Caco-2 (cell line): ENCODE measurements around the gene PLXNC1. TPM values are rescaled to one million over a fixed set of nuclear protein-coding genes. Genes with fewer than 3 reads are reported as not detected.

ENCODE experiments used
- BruUV-seq: library from RNA; stranded (reverse); fragments of 400-500 nt; replicated peaks from 2 replicates; lab custom pipeline; 2021; lab: Mats Ljungman, UMichigan
- CTCF ChIA-PET: fragments of 300-600 bp; sonication (Branson Sonifier 250); formaldehyde crosslinking; loops from one replicate; lab custom pipeline; 2022; ENCODE audit warnings: antibody characterized with exemption; lab: Charles Lee
- POLR2A ChIA-PET: fragments of 300-600 bp; sonication (Branson Sonifier 250); formaldehyde crosslinking; loops from one replicate; lab custom pipeline; 2022; ENCODE audit warnings: antibody characterized with exemption; lab: Charles Lee
- DNase-seq, 2 experiments: peaks; one replicate each; pipeline versions ENCODE4 v3.0.0 to v3.0.0-alpha.2; 2020 to 2022
- H3K27me3 ChIP-seq: replicated peaks from 2 replicates; pipeline ENCODE4 v1.6.0; 2011; ENCODE audit warnings: low read length; ENCODE audit not compliant: control insufficient read depth, insufficient read depth
- H3K36me3 ChIP-seq: 2 replicates; pipeline ENCODE4 v1.5.1; 2011; ENCODE audit warnings: low read length; ENCODE audit not compliant: control insufficient read depth, insufficient read depth
- H3K4me1 ChIP-seq: fragments of 250-450 bp; sonication (Bioruptor Pico); 2 replicates; pipeline ENCODE4 v1.5.1; 2020; ENCODE audit warnings: mild to moderate bottlenecking
- H3K4me3 ChIP-seq: 2 replicates; pipeline ENCODE4 v1.5.1; 2011; ENCODE audit warnings: low read depth, mild to moderate bottlenecking, control low read depth, low read length
- H3K9me3 ChIP-seq: fragments of 250-450 bp; sonication (Bioruptor Pico); 2 replicates; pipeline ENCODE4 v1.5.1; 2020; ENCODE audit warnings: mild to moderate bottlenecking, moderate library complexity
- H3K27ac Mint-ChIP-seq: one replicate; pipeline ENCODE4 v1.8.0; 2022; ENCODE audit warnings: mixed read lengths; ENCODE audit not compliant: unreplicated experiment
- H3K27me3 Mint-ChIP-seq: one replicate; pipeline ENCODE4 v1.8.0; 2022; ENCODE audit warnings: mixed read lengths; ENCODE audit not compliant: insufficient read depth, unreplicated experiment
- H3K36me3 Mint-ChIP-seq: one replicate; pipeline ENCODE4 v1.8.0; 2022; ENCODE audit warnings: mild to moderate bottlenecking, mixed read lengths; ENCODE audit not compliant: insufficient read depth, unreplicated experiment
- H3K4me1 Mint-ChIP-seq: one replicate; pipeline ENCODE4 v1.8.0; 2022; ENCODE audit warnings: low read depth, mixed read lengths; ENCODE audit not compliant: unreplicated experiment
- H3K4me3 Mint-ChIP-seq: one replicate; pipeline ENCODE4 v1.8.0; 2022; ENCODE audit warnings: mild to moderate bottlenecking, moderate library complexity, mixed read lengths; ENCODE audit not compliant: unreplicated experiment
- H3K9me3 Mint-ChIP-seq: one replicate; pipeline ENCODE4 v1.8.0; 2022; ENCODE audit warnings: mixed read lengths; ENCODE audit not compliant: unreplicated experiment
- CTCF ChIP-seq, 2 experiments: fragments of 200-600 bp in 1 of 2; IDR thresholded peaks; 1 replicate in 1 of 2; 2 replicates in 1 of 2; pipeline versions ENCODE4 v1.5.1 to v1.8.0; 2011 to 2022; ENCODE audit warnings: antibody characterized with exemption in 1 of 2, control low read depth in 1 of 2, inconsistent platforms in 1 of 2, low read depth in 1 of 2, low read length in 1 of 2, mild to moderate bottlenecking in 1 of 2, moderate library complexity in 1 of 2; ENCODE audit not compliant: insufficient read depth in 1 of 2, severe bottlenecking in 1 of 2, unreplicated experiment in 1 of 2
- intact Hi-C: fragments of 100-400 bp; cut with micrococcal nuclease; formaldehyde crosslinking; loops from one replicate; pipeline ENCODE4 v1.10.0; 2022; ENCODE audit not compliant: unreplicated experiment
- total RNA-seq: library from RNA; stranded (reverse); gene quantifications from 2 replicates; pipeline ENCODE4 v1.2.3, GENCODE V29; 2022

PLXNC1 gene
- total RNA-seq, 1 experiment from 2014 or later: 41.3 TPM

- ChIA-PET POLR2A (no interaction called here), CTCF (no interaction called here)
- Mint-ChIP-seq H3K27ac (no peak overlapping the region), H3K4me3 (no peak overlapping the region), H3K4me1 (peaks cover 15% of the 10 kb centered on the region), H3K27me3 (no peaks in the 10 kb centered on the region), H3K36me3 (no peaks in the 10 kb centered on the region), H3K9me3 (no peaks in the 10 kb centered on the region)
- H3K27me3 ChIP-seq: no peaks in the 10 kb centered on the region
- H3K4me3 ChIP-seq: no peak overlapping the region
- BruUV-seq: no TSS peak
- no peak for DNase-seq
- TF ChIP-seq CTCF (IDR thresholded peaks at IDR 0.05; ENCODE audit: insufficient read depth in 1 of 2, low read depth in 1 of 2, low read length in 1 of 2, severe bottlenecking in 1 of 2, unreplicated experiment in 1 of 2): no peak
- no peaks in the 10 kb centered on the region for H3K9me3 ChIP-seq
- intact Hi-C loops: no loop called here
- no peaks in the 10 kb centered on the region for H3K36me3 ChIP-seq
- peaks cover 11% of the 10 kb centered on the region for H3K4me1 ChIP-seq
Observed at GRCh38 chr12:94143438-94143837, 4.9 kb upstream of the PLXNC1 start.

GRCh38 chr12:94143951-94144350, 4.4 kb upstream of the PLXNC1 start:
- no TSS peak for BruUV-seq
- Mint-ChIP-seq H3K4me1 (peaks cover 15% of the 10 kb centered on the region), H3K4me3 (no peak overlapping the region), H3K9me3 (no peaks in the 10 kb centered on the region), H3K36me3 (no peaks in the 10 kb centered on the region), H3K27ac (no peak overlapping the region), H3K27me3 (no peaks in the 10 kb centered on the region)
- intact Hi-C loops: loop anchor here (2.0 kb wide), 1 partner anchor 389 kb away; no protein-coding TSS in a partner anchor
- ChIA-PET CTCF (no interaction called here), POLR2A (interaction anchor here (0.5 kb wide), 1 partner anchor 567 kb away, joined by 7 read pairs; no protein-coding TSS in a partner anchor)
- no peak for DNase-seq
- Histone ChIP-seq H3K27me3 (no peaks in the 10 kb centered on the region), H3K36me3 (no peaks in the 10 kb centered on the region), H3K4me1 (peaks cover 11% of the 10 kb centered on the region), H3K4me3 (no peak overlapping the region), H3K9me3 (no peaks in the 10 kb centered on the region)
- TF ChIP-seq CTCF (IDR thresholded peaks at IDR 0.05; ENCODE audit: insufficient read depth in 1 of 2, low read depth in 1 of 2, low read length in 1 of 2, severe bottlenecking in 1 of 2, unreplicated experiment in 1 of 2): no peak

GRCh38 chr12:94144781-94145180, 3.6 kb upstream of the PLXNC1 start:
- ChIA-PET CTCF (no interaction called here), POLR2A (no interaction called here)
- H3K4me3 Mint-ChIP-seq: no peak overlapping the region
- Histone ChIP-seq H3K4me3 (no peak overlapping the region), H3K9me3 (no peaks in the 10 kb centered on the region), H3K27me3 (no peaks in the 10 kb centered on the region), H3K4me1 (peaks cover 11% of the 10 kb centered on the region), H3K36me3 (no peaks in the 10 kb centered on the region)
- H3K9me3 Mint-ChIP-seq: no peaks in the 10 kb centered on the region
- H3K36me3 Mint-ChIP-seq: no peaks in the 10 kb centered on the region
- intact Hi-C loops: loop anchor here (2.0 kb wide), 1 partner anchor 388 kb away; no protein-coding TSS in a partner anchor
- DNase-seq: no peak
- H3K27me3 Mint-ChIP-seq: no peaks in the 10 kb centered on the region
- no peak overlapping the region for H3K27ac Mint-ChIP-seq
- no peak for TF ChIP-seq CTCF (IDR thresholded peaks at IDR 0.05; ENCODE audit: insufficient read depth in 1 of 2, low read depth in 1 of 2, low read length in 1 of 2, severe bottlenecking in 1 of 2, unreplicated experiment in 1 of 2)
- H3K4me1 Mint-ChIP-seq: peaks cover 15% of the 10 kb centered on the region
- no TSS peak for BruUV-seq
